ENCODE results near the gene FOXQ1. TPM values are rescaled to one million over a fixed set of nuclear protein-coding genes. Genes with fewer than 3 reads are reported as not detected.
A peak's percentile ranks its signal among the peaks of the same experiment; 100 is the strongest.

The FOXQ1 gene
- total RNA-seq, 1 donor from 2014 or later, result not detected

- TF ChIP-seq CTCF (IDR thresholded peaks at IDR 0.05), result no peak
- H3K36me3 Mint-ChIP-seq (ENCODE audit: low read depth), result peaks cover 2% of the 10 kb centered on the region
- no peaks in the 10 kb centered on the region for H3K4me1 Mint-ChIP-seq (ENCODE audit: low read depth)
- H3K27me3 Mint-ChIP-seq (ENCODE audit: low read depth), result peaks cover 42% of the 10 kb centered on the region
- H3K4me3 Mint-ChIP-seq (ENCODE audit: unreplicated experiment), result no peak overlapping the region
- H3K27ac Mint-ChIP-seq (ENCODE audit: unreplicated experiment), result no peak overlapping the region
- DNase-seq (ENCODE audit: low spot score), result no peak
- peaks cover 25% of the 10 kb centered on the region for H3K9me3 Mint-ChIP-seq (ENCODE audit: low read depth)
Measured at GRCh38 chr6:1297746-1298145, 14.2 kb upstream of the FOXQ1 start.

GRCh38 chr6:1298768-1299167 is 13.1 kb upstream of the FOXQ1 start:
- Mint-ChIP-seq H3K27me3 (ENCODE audit: low read depth) (peaks cover 41% of the 10 kb centered on the region), H3K4me3 (ENCODE audit: unreplicated experiment) (no peak overlapping the region), H3K9me3 (ENCODE audit: low read depth) (peaks cover 22% of the 10 kb centered on the region), H3K27ac (ENCODE audit: unreplicated experiment) (no peak overlapping the region), H3K36me3 (ENCODE audit: low read depth) (peaks cover 2% of the 10 kb centered on the region), H3K4me1 (ENCODE audit: low read depth) (no peaks in the 10 kb centered on the region)
- TF ChIP-seq CTCF (IDR thresholded peaks at IDR 0.05), result no peak
- DNase-seq (ENCODE audit: low spot score), result no peak

- Mint-ChIP-seq H3K4me3 (ENCODE audit: unreplicated experiment) (no peak overlapping the region), H3K27ac (ENCODE audit: unreplicated experiment) (no peak overlapping the region), H3K9me3 (ENCODE audit: low read depth) (peaks cover 32% of the 10 kb centered on the region), H3K4me1 (ENCODE audit: low read depth) (peaks cover 7% of the 10 kb centered on the region), H3K36me3 (ENCODE audit: low read depth) (peaks cover 4% of the 10 kb centered on the region), H3K27me3 (ENCODE audit: low read depth) (peaks cover 68% of the 10 kb centered on the region)
- no peak for DNase-seq (ENCODE audit: low spot score)
- TF ChIP-seq CTCF (IDR thresholded peaks at IDR 0.05), result no peak
Measured at GRCh38 chr6:1306133-1306532, 5.8 kb upstream of the FOXQ1 start.

- Mint-ChIP-seq H3K4me3 (ENCODE audit: unreplicated experiment) (no peak overlapping the region), H3K4me1 (ENCODE audit: low read depth) (peaks cover 19% of the 10 kb centered on the region), H3K36me3 (ENCODE audit: low read depth) (peaks cover 2% of the 10 kb centered on the region), H3K9me3 (ENCODE audit: low read depth) (peaks cover 15% of the 10 kb centered on the region), H3K27ac (ENCODE audit: unreplicated experiment) (no peak overlapping the region), H3K27me3 (ENCODE audit: low read depth) (peaks cover 69% of the 10 kb centered on the region)
- no peak for TF ChIP-seq CTCF (IDR thresholded peaks at IDR 0.05)
- DNase-seq (ENCODE audit: low spot score), result no peak
Measured at GRCh38 chr6:1309366-1309765, 2.5 kb upstream of the FOXQ1 start.

GRCh38 chr6:1310628-1311399 is 1.1 kb upstream of the FOXQ1 start:
- Mint-ChIP-seq H3K27ac (ENCODE audit: unreplicated experiment) (no peak overlapping the region), H3K27me3 (ENCODE audit: low read depth) (peaks cover 78% of the 10 kb centered on the region), H3K4me1 (ENCODE audit: low read depth) (peaks cover 19% of the 10 kb centered on the region), H3K4me3 (ENCODE audit: unreplicated experiment) (peak overlapping the region; percentile 72), H3K36me3 (ENCODE audit: low read depth) (no peaks in the 10 kb centered on the region), H3K9me3 (ENCODE audit: low read depth) (peaks cover 10% of the 10 kb centered on the region)
- no peak for TF ChIP-seq CTCF (IDR thresholded peaks at IDR 0.05)
- DNase-seq (ENCODE audit: low spot score), result no peak
